AG08396 (cell line): ENCODE measurements around the gene ZFPM1.

Source experiments
- DNase-seq: peaks from one replicate; pipeline ENCODE4 v3.0.0; 2012; ENCODE audit warnings: low spot score, mixed read lengths

Gene ZFPM1

DNA sequence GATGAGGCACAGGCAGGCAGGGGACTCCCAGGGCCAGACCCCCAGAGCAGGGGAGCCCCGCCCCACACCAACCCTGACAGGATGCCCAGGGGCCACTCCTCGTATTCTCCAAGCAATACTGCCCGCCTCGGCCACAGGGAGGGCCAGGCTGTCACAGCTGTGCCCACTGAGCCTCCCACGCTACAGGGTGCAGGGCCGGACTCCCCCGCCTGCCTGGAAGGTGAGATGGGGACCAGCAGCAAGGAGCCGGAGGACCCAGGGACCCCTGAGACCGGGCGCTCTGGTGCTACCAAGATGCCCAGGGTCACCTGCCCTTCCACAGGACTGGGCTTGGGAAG is 18.8 kb upstream of the ZFPM1 start:
- DNase-seq: no peak

DNA sequence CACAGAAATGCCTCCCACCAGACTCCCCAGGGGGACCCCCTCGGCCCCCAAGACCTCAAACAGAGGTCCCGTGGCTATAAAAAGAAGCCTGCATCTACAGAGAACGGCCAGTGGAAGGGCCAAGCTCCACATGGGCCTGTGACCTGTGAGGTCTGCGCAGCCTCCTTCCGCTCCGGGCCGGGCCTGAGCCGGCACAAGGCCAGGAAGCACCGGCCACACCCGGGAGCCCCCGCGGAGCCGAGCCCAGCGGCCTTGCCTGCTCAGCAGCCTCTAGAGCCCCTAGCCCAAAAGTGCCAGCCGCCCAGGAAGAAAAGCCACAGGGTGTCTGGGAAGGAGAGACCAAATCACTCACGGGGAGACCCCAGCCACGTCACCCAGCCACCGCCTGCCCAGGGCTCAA is 18.3 kb upstream of the ZFPM1 start:
- DNase-seq: no peak

DNA sequence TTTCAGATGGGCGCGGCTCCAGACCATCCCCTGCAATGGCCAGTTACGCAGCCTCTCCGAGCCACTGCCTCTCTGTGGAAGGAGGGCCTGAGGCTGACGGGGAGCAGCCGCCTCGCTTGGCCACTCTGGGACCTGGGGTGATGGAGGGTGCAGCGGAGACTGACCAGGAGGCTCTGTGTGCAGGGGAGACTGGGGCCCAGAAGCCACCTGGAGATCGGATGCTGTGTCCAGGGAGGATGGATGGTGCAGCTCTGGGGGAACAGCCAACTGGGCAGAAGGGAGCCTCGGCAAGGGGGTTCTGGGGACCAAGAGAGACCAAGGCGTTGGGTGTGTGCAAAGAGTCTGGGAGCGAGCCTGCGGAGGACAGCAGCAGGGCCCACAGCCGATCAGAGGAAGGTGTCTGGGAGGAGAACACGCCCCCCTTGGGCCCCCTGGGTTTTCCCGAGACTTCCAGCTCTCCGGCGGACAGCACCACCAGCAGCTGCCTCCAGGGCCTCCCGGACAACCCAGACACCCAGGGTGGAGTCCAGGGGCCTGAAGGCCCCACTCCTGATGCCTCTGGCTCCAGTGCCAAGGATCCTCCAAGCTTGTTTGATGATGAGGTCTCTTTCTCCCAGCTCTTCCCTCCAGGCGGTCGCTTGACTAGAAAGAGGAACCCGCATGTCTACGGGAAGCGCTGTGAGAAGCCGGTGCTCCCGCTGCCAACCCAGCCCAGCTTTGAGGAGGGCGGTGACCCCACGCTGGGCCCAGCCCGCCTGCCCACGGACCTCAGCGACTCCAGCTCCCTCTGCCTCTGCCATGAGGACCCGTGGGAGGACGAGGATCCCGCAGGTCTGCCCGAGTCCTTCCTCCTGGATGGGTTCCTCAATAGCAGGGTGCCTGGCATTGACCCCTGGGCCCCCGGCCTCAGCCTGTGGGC is 17.4 kb upstream of the ZFPM1 start:
- DNase-seq: no peak

DNA sequence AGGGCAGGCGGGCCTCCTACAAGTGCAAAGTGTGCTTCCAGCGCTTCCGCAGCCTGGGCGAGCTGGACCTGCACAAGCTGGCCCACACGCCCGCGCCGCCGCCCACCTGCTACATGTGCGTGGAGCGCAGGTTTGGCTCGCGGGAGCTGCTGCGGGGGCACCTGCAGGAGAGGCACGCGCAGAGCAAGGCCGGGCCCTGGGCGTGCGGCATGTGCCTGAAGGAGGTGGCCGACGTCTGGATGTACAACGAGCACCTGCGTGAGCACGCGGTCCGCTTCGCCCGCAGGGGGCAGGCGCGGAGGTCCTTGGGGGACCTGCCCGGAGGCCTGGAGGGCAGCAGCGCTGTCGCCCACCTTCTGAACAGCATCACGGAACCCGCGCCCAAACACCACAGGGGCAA is 16.3 kb upstream of the ZFPM1 start:
- DNase-seq: no peak

DNA sequence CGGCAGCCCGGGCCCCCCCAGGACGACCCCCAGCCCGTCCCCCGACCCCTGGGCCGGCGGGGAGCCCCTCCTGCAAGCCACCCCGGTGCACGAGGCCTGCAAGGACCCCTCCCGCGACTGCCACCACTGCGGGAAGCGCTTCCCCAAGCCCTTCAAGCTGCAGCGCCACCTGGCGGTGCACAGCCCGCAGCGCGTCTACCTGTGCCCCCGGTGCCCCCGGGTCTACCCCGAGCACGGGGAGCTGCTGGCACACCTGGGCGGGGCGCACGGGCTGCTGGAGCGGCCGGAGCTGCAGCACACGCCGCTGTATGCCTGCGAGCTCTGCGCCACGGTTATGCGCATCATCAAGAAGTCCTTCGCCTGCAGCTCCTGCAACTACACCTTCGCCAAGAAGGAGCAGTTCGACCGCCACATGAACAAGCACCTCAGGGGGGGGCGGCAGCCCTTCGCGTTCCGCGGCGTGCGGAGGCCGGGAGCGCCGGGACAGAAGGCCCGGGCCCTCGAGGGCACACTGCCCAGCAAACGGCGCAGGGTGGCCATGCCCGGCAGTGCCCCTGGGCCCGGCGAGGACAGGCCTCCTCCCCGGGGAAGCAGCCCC is 15.6 kb upstream of the ZFPM1 start:
- peak; percentile 81 for DNase-seq

DNA sequence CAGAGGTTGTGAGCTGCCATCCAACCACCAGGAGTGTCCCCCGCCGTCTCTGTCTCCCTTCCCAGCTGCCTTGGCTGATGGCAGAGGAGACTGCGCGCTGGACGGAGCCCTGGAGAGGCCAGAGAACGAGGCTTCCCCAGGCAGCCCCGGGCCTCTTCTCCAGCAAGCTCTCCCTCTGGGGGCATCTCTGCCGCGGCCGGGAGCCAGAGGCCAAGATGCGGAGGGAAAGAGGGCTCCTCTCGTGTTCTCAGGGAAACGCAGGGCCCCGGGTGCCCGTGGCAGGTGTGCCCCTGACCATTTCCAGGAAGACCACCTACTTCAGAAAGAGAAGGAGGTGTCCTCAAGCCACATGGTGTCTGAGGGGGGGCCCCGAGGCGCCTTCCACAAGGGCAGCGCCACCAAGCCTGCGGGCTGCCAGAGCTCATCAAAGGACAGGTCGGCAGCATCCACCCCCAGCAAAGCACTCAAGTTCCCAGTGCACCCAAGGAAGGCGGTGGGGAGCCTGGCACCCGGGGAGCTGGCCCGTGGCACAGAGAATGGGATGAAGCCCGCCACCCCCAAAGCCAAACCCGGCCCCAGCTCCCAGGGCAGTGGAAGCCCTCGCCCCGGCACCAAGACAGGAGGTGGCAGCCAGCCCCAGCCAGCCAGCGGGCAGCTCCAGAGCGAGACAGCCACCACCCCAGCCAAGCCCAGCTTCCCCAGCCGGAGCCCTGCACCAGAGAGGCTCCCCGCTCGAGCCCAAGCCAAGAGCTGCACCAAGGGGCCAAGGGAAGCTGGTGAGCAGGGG is 14.8 kb upstream of the ZFPM1 start:
- DNase-seq: no peak

DNA sequence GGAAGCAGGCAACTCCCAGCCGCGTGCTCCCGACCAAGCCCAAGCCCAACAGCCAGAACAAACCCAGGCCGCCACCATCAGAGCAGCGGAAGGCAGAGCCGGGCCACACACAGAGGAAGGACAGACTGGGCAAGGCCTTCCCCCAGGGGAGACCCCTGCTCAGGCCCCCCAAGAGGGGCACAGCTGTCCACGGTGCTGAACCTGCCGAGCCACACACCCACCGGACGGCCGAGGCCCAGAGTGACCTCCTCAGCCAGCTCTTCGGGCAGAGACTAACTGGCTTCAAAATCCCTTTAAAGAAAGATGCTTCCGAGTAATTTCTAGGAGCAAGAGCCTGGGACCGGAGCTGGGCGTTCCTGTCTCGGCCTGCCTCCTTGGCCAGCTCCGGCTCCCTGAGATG is 14.1 kb upstream of the ZFPM1 start:
- no peak for DNase-seq

DNA sequence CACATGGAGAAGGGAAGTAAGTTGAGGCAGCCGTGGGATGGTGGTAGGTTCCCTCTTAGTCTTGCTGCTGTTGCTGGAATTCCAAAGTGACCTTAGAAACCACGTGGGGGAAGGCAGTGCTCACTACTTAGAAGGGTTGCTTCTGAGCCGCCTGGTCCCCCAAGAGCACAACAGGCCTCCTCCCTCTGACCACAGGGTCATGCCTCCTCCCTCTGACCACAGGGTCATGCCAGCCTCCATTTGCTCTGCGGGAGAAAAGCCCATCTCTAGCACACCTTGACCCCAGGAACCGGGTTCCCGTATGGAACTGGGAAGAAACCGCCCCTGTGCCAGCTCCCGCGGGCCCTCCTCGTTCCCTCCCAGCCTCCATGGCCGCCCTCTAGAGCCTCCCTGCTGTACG is 13.4 kb upstream of the ZFPM1 start:
- DNase-seq: no peak

DNA sequence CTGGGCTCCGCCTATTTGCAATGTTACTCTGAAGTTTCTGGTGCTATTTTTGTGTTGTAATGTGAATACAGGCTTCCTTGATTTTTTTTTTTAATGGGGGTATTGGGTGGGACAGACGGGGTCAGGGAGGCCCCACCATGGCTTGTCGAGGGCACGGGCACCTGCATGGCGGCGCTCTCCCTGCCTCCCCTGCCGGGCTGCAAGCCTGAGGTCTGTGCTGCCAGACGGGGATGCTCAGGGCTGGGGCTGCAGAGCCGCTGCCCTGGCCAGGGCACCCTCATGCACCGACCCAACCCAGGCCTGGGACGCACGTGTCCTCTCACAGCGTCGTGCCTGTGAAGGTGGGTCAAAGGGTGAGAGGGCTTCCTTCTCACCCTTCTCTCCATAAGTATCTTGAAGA is 13.0 kb upstream of the ZFPM1 start:
- DNase-seq: no peak

DNA sequence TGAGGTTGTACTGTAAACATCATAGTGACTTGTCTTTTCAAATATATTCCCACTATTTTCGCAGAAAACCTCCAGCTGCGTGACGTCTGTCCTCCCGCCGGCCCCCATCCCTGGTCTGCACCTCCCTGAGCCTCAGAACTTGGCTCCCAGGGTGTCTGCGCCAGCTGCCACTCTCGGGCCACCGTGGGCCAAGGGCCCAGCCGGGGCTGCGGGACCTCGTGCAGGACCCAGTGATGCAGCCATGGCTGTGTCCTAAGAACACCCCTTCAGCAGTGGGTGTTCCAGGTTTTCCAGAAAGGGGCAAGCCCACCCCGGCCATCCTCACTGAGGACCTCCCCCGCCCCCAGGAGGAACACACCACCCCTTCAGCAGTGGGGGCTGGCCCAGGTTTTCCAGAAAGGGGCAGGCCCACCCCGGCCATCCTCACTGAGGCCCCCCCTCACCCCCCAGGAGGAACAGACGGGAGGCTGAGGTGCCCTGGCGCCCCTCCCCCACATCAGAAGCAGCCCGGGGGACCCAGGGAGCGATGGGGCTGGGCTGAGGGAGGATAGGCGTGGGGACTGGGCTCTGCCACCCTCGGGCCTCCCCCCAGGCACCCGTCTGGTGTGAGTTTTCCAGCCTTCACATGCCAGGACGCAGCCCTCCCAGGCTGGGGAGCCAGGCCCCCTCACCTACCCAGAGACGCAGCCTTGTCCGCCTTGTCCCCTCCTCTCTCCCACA is 12.2 kb upstream of the ZFPM1 start:
- DNase-seq: no peak

DNA sequence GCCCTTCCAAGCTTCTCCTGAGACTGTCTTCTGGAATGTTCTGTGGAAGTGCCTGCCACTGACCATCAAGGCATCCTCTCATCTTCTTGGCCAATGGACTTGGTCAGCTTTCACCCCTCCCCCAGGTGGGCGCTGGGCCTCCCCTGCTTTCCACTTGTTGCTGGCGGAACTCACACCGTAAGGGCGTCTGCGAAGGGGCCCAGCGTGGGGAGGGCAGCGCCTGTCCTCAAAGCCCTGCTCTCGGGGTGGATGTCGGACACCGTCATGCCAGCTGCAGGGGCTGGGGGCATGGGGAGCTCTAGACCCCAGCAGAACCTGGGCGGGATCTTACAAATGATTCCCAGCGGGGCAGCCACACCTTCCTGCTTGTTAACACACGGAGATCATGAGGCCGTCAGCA is 11.6 kb upstream of the ZFPM1 start:
- DNase-seq: no peak

DNA sequence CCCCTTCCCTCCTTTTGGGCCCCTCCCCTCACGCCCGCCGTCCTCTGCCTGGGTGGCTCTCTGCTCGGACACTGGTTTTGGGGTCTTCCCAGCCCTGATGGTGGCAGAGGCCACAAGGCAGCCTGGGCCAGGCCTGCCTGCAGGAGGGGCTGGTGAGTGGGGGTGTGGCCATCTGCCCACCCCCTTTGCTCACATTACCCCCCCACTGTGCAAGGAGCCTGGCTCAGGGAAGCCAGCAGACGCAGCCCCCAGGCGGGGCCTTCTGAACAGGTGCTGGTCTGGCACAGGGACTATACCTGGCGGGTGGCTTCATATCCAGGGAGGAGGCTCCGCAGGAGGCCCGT is 10.7 kb upstream of the ZFPM1 start:
- no peak for DNase-seq

DNA sequence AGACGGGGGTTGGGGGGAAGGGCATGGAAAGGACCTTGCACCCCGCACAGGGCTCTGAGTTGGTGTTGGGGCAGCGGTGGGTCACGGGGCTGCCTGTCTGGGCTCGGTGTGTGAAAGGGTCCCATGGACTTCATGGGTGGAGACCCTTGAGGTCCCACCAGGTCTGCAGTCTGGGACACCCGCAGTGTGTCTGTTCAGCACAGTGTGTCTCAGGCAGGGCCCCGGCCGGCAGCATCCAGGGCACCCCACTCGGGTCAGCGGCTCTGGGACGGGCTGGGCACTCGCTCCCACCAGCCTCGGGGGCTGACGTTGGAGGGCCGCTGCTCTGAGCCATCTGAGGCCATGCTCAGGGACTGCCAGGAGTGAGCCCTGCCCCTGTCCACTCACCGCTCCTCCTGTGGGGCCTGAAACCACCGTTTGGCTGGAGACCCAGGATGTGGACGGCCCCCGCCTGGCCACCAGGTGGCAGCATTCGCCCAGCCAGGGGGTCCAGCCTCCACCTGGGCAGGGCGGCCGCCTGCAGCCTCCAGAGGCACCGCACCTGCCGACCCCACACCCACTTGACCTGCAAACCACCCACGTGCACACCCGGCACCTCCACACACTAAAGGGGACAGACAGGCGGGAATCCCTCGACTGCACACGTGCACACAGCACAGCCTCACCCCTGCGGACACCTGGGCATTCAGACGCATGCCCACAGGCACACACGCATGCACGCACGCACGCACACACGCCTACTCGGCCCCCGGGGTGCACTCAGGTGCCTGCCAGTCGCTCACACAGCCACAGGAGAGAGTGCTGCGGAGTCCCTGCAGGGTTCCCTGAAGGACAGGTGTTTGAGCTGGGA is 10.1 kb upstream of the ZFPM1 start:
- DNase-seq: peak; percentile 94

DNA sequence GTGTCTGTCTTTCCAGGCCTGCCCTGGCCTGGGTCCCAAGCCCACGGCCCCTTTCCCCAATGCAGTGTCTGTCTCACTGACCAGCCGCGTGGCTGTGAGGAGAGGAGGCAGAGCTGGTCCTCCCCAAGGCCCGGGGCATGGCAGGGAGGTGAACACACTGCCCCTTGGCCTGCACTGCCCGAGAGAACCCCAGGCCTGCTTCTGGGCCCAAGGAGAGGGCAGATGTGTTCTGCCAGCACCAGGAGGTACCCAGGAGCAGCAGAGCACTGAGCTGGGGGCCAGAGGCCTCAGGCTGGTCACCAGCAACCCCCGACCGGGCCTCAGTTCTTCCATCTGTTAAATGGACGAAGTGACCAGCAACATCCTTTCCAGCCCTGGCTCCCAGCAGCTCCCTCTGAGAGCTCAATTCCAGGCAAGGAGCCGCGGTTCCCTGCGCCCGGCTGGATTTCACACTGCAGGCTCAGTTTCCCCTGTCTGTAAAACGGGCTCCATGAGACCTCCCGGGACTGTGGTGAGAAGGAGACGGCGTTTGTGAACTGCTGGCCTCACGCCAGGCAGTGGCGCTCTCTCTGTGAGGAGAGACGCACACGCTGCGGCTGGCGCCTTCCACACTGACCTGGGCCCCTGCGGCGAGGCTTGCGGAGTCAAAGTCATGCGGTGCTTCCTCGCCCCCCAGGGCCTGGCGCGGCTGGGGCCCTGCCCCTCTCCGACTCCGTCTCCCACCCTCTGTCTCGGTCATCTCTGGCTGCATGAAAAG is 8.1 kb upstream of the ZFPM1 start:
- DNase-seq: no peak

DNA sequence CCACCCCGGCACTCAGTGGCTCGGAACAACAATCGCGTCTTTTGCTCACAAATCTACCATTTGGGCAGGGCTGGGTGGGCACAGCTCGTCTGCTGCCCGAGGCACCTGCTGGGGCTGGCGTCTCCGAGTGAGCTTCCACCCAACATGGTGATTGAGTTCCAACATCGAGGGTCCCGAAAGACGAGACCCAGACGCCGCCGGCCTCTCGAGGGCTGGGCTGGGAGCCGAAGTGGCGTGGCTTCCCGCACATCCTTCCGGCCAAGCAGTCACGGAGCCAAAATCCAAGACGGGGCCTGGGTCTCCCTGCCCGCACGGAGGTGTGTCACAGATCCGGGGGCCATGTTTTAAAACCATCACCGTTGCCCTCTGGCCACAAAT is 7.5 kb upstream of the ZFPM1 start:
- DNase-seq: no peak

DNA sequence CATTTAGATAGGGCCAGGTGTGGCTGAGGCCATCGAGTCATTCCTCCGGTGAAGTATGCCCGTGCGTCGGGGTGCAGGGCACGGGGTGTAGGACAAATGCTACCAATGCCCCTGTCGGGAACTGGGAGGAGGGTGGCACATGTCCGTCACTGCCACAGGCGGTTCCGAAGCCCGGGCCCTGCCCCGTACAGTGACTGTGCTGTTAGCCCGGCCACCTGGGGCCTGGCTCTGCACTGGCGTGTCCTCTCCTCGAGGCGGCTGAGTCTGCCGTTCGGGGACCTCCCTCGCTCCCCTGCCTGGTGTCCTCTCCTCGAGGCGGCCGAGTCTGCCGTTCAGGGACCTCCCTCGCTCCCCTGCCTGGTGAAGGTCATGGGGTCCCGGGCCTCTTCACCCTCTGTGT is 7.0 kb upstream of the ZFPM1 start:
- DNase-seq: no peak

DNA sequence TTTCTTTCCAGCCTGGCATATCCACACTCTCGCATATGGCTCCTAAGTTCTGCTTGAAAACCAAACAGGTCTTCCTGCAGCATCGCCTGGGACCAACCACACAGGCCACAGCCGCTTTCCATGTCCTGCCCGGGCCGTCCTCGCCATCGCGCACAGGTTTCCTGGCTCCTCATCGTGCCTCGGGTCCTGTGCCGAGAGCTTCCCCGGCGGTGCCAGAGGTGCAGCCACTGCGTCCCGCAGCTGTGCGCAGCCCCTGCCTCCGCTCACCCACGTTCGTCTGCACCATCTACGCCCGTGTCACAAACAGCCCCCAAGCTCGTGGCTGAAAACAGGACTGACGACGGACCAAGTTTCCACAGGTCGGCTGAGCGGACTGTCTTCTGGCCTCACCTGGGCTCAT is 6.3 kb upstream of the ZFPM1 start:
- no peak for DNase-seq

DNA sequence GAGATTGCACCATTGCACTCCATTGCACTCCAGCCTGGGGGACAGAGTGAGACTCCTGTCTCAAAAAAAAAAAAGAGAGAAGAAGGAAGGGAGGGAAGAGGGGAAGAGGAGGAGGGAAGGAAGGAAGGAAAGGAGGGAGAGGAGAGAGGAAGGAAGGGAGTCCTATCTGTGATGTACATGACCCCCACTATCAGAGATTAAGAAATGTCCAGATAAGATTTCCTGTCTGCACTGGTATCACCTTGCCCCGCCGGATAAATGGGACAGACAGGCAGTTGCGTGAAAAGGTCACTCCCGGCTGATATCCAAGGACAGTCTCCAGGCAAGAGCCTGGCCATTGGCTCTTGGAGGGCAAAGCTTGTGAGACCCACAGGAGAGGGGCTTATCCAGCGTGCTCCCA is 5.2 kb upstream of the ZFPM1 start:
- DNase-seq: no peak

DNA sequence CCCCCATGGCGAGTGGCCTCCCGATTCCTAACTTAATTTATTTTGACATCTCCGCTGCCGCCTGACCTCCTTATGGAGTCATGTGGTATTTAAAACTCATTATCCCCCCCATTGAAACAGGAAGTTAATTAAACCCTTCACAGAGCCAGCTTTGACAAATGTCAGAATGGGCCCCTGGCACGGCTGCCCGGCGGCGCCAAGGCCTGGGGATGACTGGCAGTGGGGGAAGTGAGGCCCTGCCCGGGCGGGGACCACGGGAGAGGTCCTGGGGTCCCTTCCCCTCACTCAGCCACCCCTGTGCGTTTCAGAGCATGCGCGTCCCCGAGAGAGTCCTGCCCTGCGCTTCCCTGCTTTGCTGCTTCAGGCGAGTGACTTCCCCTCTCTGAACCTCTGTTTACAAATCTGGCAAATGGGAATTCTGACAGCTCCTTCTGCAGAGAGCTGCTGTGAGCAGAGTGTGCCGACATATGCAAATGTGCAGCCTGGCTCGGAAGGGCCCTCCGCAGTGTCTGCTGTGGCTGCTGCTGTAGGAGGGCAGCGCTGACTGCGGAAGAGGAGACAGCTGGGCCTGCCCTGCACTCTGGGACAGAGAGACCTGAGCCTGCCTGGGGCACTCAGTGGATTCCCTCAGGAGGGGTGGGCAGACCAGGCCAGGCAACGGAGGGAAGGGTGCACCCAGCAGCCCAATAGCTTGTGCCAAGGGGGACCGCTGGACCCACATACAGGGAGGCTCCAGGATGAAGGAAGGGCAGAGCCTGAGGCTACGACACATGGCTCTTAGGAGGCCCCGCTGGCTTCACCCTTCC is 4.4 kb upstream of the ZFPM1 start:
- DNase-seq: no peak

DNA sequence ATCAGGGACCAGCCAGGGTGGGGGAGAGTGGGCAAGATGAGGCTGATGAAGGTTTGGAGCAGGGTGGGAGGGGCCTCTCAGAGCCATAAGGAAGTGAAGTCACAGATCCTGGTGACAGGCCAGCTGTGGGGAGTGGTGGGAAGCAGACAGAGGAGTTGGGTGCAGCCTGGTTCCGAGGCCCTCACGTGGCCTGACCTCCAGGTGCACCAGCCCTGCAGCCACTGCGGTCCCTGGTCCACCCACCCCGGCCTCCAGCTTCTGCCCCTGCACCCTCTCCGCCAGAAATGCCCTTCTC is 3.9 kb upstream of the ZFPM1 start:
- no peak for DNase-seq
